Dendritic cell treated with granulocyte-macrophage colony-stimulating factor and Interleukin-4, amounts not matched to agents 40 ng/mL and 50 ng/mL, for 4 days (primary cell): ENCODE data around the gene SPATA31C2.
"Not testable (repeated sequence)": the region's sequence is repeated elsewhere in the genome, so short reads cannot be mapped to it uniquely, and the experiment has no call there.

Experiments used
- H3K27ac Mint-ChIP-seq: one replicate; pipeline ENCODE4 v1.8.0; 2022; ENCODE audit warnings: mild to moderate bottlenecking, mixed read lengths
- H3K27me3 Mint-ChIP-seq: one replicate; pipeline ENCODE4 v1.8.0; 2022; ENCODE audit warnings: mild to moderate bottlenecking, mixed read lengths
- H3K36me3 Mint-ChIP-seq: one replicate; pipeline ENCODE4 v1.8.0; 2022; ENCODE audit warnings: low read depth, mixed read lengths
- H3K4me1 Mint-ChIP-seq: one replicate; pipeline ENCODE4 v1.8.0; 2022; ENCODE audit warnings: low read depth, mixed read lengths
- H3K4me3 Mint-ChIP-seq: one replicate; pipeline ENCODE4 v1.8.0; 2022; ENCODE audit warnings: mild to moderate bottlenecking, moderate library complexity, mixed read lengths
- H3K9me3 Mint-ChIP-seq: one replicate; pipeline ENCODE4 v1.8.0; 2022; ENCODE audit warnings: mixed read lengths
- intact Hi-C: fragments of 100-400 bp; cut with micrococcal nuclease; formaldehyde crosslinking; loops from one replicate; pipeline ENCODE4 v1.15.0; 2022

Gene SPATA31C2

DNA sequence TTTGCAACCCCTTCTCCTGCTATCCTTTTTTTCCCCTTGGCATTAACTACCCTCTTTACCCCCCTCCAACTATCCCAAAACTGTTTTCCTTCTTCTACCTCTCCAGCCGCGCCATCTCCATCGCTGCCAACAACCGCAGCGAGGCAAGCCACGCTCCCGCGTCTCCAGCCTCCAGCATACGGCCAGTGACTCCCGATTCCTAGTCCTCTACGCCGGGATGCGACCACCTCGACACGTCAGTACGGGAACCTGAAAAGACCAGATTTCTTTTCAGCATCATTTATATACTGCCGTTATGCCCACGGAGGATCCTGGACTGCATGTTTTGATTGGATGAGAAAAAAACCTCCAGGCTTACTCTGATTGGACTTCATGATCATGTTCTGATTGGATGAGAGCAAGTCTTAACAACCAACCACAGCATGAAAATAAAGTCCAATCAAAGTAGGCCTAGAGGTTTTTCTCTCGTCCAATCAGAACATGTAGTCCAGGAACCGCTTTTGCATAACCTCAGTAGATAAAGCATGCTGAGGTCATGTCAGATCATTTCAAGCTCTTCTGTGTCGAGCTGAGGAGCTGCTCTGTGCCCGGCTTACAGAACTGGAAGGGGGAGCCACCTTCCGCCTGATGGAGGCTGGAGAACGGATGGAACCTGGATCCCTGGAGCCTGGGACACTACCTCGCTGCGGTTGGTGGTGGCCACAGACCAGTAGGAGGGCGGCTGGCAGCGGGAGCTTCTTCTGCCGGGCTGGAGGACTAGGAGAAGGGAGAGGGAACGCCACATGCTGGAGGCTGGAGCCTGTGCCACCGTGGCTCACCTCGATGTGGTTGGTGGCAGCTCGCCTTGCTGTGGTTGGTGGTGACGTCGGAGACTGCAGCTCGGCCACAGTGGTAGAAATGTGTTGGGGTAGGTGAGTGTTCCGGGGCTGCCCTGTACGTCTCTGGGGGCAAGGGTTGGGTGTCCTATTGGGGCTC lies 24.8 kb downstream of the SPATA31C2 start:
- H3K4me1 Mint-ChIP-seq, H3K27ac Mint-ChIP-seq, H3K9me3 Mint-ChIP-seq, intact Hi-C loops, H3K36me3 Mint-ChIP-seq, H3K4me3 Mint-ChIP-seq, H3K27me3 Mint-ChIP-seq: not testable (repeated sequence)

- no peaks in the 10 kb centered on the region for H3K36me3 Mint-ChIP-seq
- peaks cover 19% of the 10 kb centered on the region for H3K27me3 Mint-ChIP-seq
- intact Hi-C loops: no loop called here
- H3K27ac Mint-ChIP-seq: no peak overlapping the region
- no peaks in the 10 kb centered on the region for H3K9me3 Mint-ChIP-seq
- no peak overlapping the region for H3K4me3 Mint-ChIP-seq
- no peaks in the 10 kb centered on the region for H3K4me1 Mint-ChIP-seq
Observed at GRCh38 chr9:88110026-88110425, 28.2 kb downstream of the SPATA31C2 start.

DNA sequence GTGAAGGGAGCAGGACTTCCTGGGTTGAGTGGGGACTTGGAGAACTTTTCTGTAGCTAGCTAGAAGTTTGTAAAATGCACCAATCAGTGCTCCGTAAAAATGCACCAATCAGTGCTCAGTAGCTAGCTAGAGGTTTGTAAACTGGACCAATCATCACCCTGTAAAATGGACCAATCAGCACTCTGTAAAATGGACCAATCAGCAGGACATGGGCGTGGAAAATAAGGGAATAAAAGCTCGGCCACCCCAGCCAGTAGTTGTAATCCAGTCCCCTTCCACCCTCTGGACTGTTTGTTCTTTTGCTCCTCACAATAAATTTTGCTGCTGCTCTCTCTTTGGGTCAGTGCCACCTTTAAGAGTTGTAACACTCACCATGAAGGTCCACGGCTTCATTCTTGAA lies 29.5 kb downstream of the SPATA31C2 start:
- no peaks in the 10 kb centered on the region for H3K36me3 Mint-ChIP-seq
- no peak overlapping the region for H3K27ac Mint-ChIP-seq
- H3K9me3 Mint-ChIP-seq: no peaks in the 10 kb centered on the region
- H3K4me3 Mint-ChIP-seq: no peak overlapping the region
- H3K27me3 Mint-ChIP-seq: peaks cover 19% of the 10 kb centered on the region
- no peaks in the 10 kb centered on the region for H3K4me1 Mint-ChIP-seq
- intact Hi-C loops: no loop called here

GRCh38 chr9:88106492-88106891 lies 31.8 kb downstream of the SPATA31C2 start:
- H3K4me1 Mint-ChIP-seq: no peaks in the 10 kb centered on the region
- H3K9me3 Mint-ChIP-seq: no peaks in the 10 kb centered on the region
- H3K27me3 Mint-ChIP-seq: peaks cover 17% of the 10 kb centered on the region
- no peak overlapping the region for H3K4me3 Mint-ChIP-seq
- intact Hi-C loops: no loop called here
- no peak overlapping the region for H3K27ac Mint-ChIP-seq
- H3K36me3 Mint-ChIP-seq: no peaks in the 10 kb centered on the region

DNA sequence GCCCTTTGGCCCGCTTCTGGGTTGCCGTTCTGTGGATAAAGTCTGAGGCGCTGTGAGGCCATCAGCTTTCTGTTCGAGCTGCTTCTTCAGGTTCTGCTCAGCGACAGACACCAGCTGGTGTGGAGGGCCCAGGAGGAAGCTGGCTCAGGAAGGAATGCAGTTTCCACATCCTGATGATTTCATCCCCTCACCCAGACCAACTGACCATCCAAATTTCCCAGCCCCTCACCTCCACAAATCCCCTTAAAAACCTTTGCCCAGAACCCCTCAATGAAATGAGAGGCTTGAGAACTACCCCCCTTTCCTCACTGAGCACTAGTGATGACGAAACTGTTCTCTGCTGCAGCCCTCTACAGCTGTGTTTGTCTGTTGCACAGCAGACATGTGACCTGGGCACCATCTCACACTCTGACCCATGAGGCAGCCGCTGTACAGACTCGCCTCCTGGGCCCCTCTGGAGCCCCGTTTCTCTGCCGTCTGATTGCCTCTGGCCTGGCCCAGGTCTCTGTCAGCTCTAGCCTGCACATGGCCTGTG lies 45.4 kb downstream of the SPATA31C2 start:
- H3K4me3 Mint-ChIP-seq: no peak overlapping the region
- peaks cover 10% of the 10 kb centered on the region for H3K4me1 Mint-ChIP-seq
- no peaks in the 10 kb centered on the region for H3K36me3 Mint-ChIP-seq
- intact Hi-C loops: no loop called here
- no peaks in the 10 kb centered on the region for H3K27me3 Mint-ChIP-seq
- H3K9me3 Mint-ChIP-seq: no peaks in the 10 kb centered on the region
- no peak overlapping the region for H3K27ac Mint-ChIP-seq

- H3K9me3 Mint-ChIP-seq: no peaks in the 10 kb centered on the region
- intact Hi-C loops: no loop called here
- no peaks in the 10 kb centered on the region for H3K27me3 Mint-ChIP-seq
- no peak overlapping the region for H3K4me3 Mint-ChIP-seq
- no peaks in the 10 kb centered on the region for H3K36me3 Mint-ChIP-seq
- peaks cover 10% of the 10 kb centered on the region for H3K4me1 Mint-ChIP-seq
- H3K27ac Mint-ChIP-seq: no peak overlapping the region
Observed at GRCh38 chr9:88090151-88090581, 48.1 kb downstream of the SPATA31C2 start.

GRCh38 chr9:88087906-88088305 lies 50.4 kb downstream of the SPATA31C2 start:
- no peak overlapping the region for H3K4me3 Mint-ChIP-seq
- H3K27me3 Mint-ChIP-seq: peaks cover 1% of the 10 kb centered on the region
- intact Hi-C loops: no loop called here
- no peaks in the 10 kb centered on the region for H3K9me3 Mint-ChIP-seq
- no peaks in the 10 kb centered on the region for H3K36me3 Mint-ChIP-seq
- H3K4me1 Mint-ChIP-seq: peaks cover 6% of the 10 kb centered on the region
- no peak overlapping the region for H3K27ac Mint-ChIP-seq

DNA sequence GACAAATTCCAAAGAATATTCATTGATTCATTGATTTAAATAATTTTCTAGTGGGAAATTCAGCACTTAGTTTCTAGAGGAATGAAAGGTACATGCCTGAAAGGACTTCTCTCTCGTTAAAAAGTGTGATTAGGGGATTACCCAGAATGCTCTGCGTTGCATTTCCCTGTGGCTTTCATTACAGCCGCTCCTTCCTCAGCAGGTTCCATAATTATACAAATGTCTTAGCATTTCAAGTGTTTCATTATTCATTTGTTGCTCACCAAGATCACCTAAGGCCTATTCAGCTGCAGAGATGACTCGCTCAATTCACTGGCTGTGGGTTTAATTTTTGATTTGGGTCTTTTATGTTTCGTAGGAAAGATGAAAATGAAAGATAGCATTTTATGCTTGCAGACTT lies 52.8 kb downstream of the SPATA31C2 start:
- H3K27ac Mint-ChIP-seq: no peak overlapping the region
- no peaks in the 10 kb centered on the region for H3K36me3 Mint-ChIP-seq
- intact Hi-C loops: no loop called here
- H3K4me1 Mint-ChIP-seq: no peaks in the 10 kb centered on the region
- H3K9me3 Mint-ChIP-seq: peaks cover 5% of the 10 kb centered on the region
- H3K4me3 Mint-ChIP-seq: no peak overlapping the region
- peaks cover 1% of the 10 kb centered on the region for H3K27me3 Mint-ChIP-seq

DNA sequence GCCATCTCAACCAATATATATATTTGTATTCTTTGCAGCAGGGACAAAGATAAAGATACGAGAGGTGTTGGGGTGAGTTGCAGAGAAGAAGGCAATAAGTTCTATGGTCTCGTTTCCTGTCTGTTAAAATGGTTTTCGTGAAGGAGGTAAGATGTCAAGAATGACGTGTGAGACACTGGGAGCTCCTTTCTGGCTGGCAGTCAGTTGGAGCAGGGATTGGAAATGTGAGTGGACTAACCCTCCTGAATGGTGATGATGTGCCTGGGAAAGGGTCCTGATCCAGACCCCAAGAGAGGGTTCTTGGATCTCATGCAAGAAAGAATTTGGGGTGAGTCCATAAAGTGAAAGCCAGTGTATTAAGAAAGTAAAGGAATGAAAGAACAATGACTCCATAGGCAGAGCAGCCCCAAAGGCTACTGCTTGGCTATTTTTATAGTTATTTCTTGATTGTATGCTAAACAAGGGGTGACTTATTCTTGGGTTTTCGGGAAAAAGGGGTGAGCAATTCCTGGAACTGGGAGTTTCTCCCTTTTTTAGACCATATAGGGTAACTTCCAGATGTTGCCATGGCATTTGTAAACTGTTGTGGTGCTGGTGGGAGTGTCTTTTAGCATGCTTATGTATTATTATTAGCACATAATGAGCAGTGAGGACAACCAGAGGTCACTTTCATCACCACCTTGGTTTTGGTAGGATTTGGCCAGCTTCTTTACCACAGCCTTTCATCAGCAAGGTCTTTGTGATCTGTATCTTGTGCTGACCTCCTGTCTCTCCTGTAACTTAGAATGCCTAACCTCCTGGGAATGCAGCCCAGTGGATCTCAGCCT lies 53.7 kb downstream of the SPATA31C2 start:
- H3K27me3 Mint-ChIP-seq: peaks cover 1% of the 10 kb centered on the region
- no peak overlapping the region for H3K4me3 Mint-ChIP-seq
- no peaks in the 10 kb centered on the region for H3K4me1 Mint-ChIP-seq
- intact Hi-C loops: no loop called here
- no peak overlapping the region for H3K27ac Mint-ChIP-seq
- no peaks in the 10 kb centered on the region for H3K36me3 Mint-ChIP-seq
- peaks cover 5% of the 10 kb centered on the region for H3K9me3 Mint-ChIP-seq
